ENCODE measurements around the gene DHRS12. TPM values are rescaled to one million over a fixed set of nuclear protein-coding genes. Genes with fewer than 3 reads are reported as not detected.

DHRS12 gene
- total and polyA plus RNA-seq, 7 donors, result 7.4 to 26.9 (median 15.8) TPM

DNA sequence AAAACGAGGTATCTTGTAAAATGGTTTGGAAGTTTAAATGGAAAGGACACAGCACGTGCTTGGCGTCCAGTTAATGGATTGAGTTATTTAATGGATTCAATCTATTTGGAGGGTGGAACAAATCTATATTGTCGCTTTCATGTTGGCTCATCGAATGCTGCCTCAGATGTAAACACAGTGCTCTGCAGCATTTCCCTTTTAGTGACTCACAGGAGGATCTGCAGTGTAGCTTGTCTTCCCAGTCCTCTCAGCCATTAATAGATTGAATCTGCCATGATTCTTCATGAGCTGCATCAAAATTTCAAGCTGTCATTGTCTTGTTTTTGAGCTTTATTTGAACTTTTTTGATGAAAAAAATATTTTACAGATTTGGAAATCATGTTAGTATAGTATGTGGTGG is 44.7 kb downstream of the DHRS12 start:
- WGBS, 2 donors, result 90 to 94% methylated on average over 5 of the region's 5 CpGs
- Histone ChIP-seq H3K4me1 (peaks cover 0 to 5% (median 3%) of the 10 kb centered on the region in 4 donors), H3K4me3 (no peak overlapping the region), H3K36me3 (peaks cover 0 to 54% (median 8%) of the 10 kb centered on the region in 4 donors), H3K9me3 (no peaks in the 10 kb centered on the region), H3K27me3 (no peaks in the 10 kb centered on the region), H3K27ac (no peak overlapping the region)
- TF ChIP-seq POLR2A (IDR thresholded peaks at IDR 0.05), result no peak
- intact Hi-C loops (cut with DNase I), result no loop called here
- DNase-seq, result no peak

DNA sequence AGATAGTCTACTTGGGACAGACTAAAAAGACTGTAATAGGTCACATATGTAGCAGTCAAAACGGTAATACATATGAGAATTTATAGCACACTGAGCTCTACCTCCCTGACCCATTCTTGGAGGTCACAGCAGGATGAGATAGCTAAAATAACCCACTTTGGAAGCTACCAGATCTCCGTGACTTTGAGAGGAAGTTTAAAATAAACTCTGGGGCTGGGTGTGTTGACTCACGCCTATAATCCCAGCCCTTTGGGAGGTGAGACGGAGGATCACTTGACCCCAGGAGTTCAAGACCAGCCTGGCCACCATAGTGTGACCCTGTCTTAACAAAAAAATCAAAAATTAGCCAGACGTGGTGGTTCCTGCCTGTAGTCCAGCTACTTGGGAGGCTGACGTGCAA is 45.3 kb downstream of the DHRS12 start:
- DNase-seq, result no peak
- no peak for TF ChIP-seq EP300 (IDR thresholded peaks at IDR 0.05)
- TF ChIP-seq, protein P1, sequence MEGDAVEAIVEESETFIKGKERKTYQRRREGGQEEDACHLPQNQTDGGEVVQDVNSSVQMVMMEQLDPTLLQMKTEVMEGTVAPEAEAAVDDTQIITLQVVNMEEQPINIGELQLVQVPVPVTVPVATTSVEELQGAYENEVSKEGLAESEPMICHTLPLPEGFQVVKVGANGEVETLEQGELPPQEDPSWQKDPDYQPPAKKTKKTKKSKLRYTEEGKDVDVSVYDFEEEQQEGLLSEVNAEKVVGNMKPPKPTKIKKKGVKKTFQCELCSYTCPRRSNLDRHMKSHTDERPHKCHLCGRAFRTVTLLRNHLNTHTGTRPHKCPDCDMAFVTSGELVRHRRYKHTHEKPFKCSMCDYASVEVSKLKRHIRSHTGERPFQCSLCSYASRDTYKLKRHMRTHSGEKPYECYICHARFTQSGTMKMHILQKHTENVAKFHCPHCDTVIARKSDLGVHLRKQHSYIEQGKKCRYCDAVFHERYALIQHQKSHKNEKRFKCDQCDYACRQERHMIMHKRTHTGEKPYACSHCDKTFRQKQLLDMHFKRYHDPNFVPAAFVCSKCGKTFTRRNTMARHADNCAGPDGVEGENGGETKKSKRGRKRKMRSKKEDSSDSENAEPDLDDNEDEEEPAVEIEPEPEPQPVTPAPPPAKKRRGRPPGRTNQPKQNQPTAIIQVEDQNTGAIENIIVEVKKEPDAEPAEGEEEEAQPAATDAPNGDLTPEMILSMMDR (IDR thresholded peaks at IDR 0.05), result no peak
- TF ChIP-seq POLR2AphosphoS5 (IDR thresholded peaks at IDR 0.05), result no peak
- TF ChIP-seq POLR2A (IDR thresholded peaks at IDR 0.05), result no peak
- Histone ChIP-seq H3K27ac (no peak overlapping the region), H3K36me3 (peaks cover 0 to 54% (median 8%) of the 10 kb centered on the region in 4 donors), H3K9me3 (no peaks in the 10 kb centered on the region), H3K27me3 (no peaks in the 10 kb centered on the region), H3K4me1 (no peaks in the 10 kb centered on the region), H3K4me3 (no peak overlapping the region)
- intact Hi-C loops (cut with DNase I), result no loop called here
- WGBS, 2 donors, result 85 to 87% methylated on average over 6 of the region's 6 CpGs

DNA sequence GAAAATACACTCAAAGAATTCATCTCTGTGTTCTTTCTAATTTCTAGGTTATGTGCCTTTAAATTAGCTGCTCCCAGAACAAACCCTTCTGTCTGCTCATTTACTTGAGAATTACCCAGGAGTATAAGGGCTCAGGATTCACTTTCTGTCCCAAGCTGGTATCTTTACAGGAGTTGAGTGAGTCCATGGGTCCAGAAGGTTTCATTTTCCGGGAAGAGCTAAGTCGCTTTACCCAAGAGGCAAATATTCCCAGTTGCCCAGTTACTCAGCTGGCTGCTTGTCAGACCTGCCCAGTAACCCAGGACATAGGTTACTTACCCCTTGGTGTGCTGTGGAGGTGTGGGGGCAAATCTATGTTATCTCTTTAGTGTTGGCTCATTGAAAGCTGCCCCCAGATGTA is 47.3 kb downstream of the DHRS12 start:
- TF ChIP-seq, protein P1 (IDR thresholded peaks at IDR 0.05), result no peak
- TF ChIP-seq POLR2AphosphoS5 (IDR thresholded peaks at IDR 0.05), result no peak
- TF ChIP-seq EP300 (IDR thresholded peaks at IDR 0.05), result no peak
- TF ChIP-seq POLR2A (IDR thresholded peaks at IDR 0.05), result no peak
- Histone ChIP-seq H3K36me3 (peaks cover 0 to 68% (median 9%) of the 10 kb centered on the region in 4 donors), H3K27me3 (no peaks in the 10 kb centered on the region), H3K27ac (no peak overlapping the region), H3K4me1 (no peaks in the 10 kb centered on the region), H3K9me3 (no peaks in the 10 kb centered on the region), H3K4me3 (no peak overlapping the region)
- WGBS, 2 donors, result 89 to 94% methylated on average over 2 of the region's 2 CpGs
- intact Hi-C loops (cut with DNase I), result no loop called here
- DNase-seq, result no peak

DNA sequence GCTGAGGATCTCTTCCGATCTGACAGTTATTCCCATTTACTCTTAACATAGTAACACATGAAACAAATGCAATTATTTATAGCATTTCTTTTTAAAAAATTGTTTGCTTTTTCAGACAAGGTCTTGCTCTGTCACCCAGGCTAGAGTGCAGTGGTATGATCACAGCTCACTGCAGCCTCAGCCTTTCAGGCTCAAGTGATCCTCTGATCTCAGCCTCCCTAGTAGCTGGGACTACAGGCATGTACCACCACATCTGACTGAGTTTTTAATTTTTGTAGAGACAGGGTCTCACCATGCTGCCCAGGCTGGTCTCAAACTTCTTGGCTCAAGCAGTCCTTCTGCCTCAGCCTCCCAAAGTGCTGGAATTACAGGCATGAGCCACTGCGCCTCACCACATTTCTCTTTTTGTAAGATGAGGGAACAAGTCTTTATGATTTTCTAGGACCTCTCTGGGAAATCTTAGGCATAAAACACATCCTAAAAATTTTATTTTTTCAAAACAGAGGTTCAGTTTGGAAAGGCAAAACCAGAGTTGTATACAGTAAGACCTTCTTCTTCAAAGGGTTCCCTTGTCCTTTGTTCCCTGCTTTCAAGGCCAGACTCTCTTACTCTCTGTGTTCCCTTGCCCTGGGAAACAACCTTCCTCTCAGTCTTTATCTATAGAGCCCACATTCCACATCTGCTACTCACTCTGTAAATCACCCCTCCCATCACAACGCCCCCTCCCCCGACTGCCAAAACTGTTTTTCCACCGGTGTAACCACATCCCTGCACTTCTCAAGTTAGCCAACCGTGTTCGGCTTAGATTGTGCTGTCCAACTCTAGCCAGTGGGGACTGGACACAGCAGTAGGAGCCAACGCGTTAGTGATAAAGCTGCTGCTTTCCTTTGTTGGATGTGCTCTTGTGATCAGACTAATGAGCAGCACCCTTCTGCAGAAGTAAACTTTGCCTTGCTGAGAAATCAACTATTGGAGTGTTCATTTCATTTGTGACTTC is 56.2 kb downstream of the DHRS12 start:
- no peak for DNase-seq
- Histone ChIP-seq H3K9me3 (peaks cover 0 to 8% (median 0%) of the 10 kb centered on the region in 4 donors), H3K36me3 (peaks cover 0 to 31% (median 2%) of the 10 kb centered on the region in 4 donors), H3K27me3 (no peaks in the 10 kb centered on the region), H3K4me1 (peaks cover 0 to 6% (median 0%) of the 10 kb centered on the region in 4 donors), H3K4me3 (no peak overlapping the region), H3K27ac (peak overlapping the region in 2 of 4 donors; percentile 6 to 9)
- intact Hi-C loops (cut with DNase I), result no loop called here
- 98% methylated on average over 9 of the region's 9 CpGs for WGBS, 2 donors
- TF ChIP-seq POLR2A (IDR thresholded peaks at IDR 0.05) (no peak), POLR2AphosphoS5 (IDR thresholded peaks at IDR 0.05) (no peak), EP300 (IDR thresholded peaks at IDR 0.05) (no peak)
- TF ChIP-seq, protein P1 (IDR thresholded peaks at IDR 0.05), result no peak

DNA sequence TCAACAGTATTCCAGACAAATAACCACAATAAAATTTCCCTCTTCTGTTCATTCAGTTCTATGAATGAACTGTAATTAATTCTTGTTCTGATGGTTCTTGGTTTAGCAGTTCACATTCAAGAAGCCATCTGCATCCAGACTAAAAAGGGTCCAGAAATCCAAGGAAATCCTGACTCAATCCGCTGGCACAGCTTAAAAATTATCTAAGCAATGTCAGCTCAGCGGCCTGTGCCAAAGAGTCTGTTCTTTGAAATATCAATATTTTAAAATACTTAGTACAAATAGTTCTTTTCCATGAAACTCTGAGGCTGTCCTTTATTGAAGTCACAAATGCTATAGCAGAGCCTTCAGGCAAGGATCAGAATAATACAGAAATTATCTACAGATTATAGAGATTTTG is 57.2 kb downstream of the DHRS12 start:
- TF ChIP-seq EP300 (IDR thresholded peaks at IDR 0.05) (no peak), POLR2AphosphoS5 (IDR thresholded peaks at IDR 0.05) (no peak), POLR2A (IDR thresholded peaks at IDR 0.05) (no peak)
- TF ChIP-seq, protein P1 (IDR thresholded peaks at IDR 0.05), result no peak
- H3K9me3 ChIP-seq, result peaks cover 0 to 8% (median 0%) of the 10 kb centered on the region in 4 donors
- H3K4me1 ChIP-seq, result peaks cover 0 to 10% (median 0%) of the 10 kb centered on the region in 4 donors
- no peaks in the 10 kb centered on the region for H3K27me3 ChIP-seq
- 90 to 94% methylated on average over 2 of the region's 2 CpGs for WGBS, 2 donors
- H3K36me3 ChIP-seq, result peaks cover 0 to 23% (median 0%) of the 10 kb centered on the region in 4 donors
- H3K27ac ChIP-seq, result peak overlapping the region in 1 of 4 donors; percentile 6
- no peak for DNase-seq
- intact Hi-C loops (cut with DNase I), result no loop called here
- no peak overlapping the region for H3K4me3 ChIP-seq
